SK-N-SH treated with all-trans-retinoic acid at 6 μM for 48 hours (cell line): Measurements from ENCODE around the gene SORCS3.

ENCODE experiments used
- ATAC-seq: fragments of 200-7000 bp; cut with Tn5 transposase; 3 replicates; pipeline ENCODE4 v1.9.1; 2020; ENCODE audit warnings: mild to moderate bottlenecking, moderate library complexity
- ARNTL ChIP-seq: fragments of 450-650 bp; formaldehyde crosslinking; IDR thresholded peaks from 2 replicates; pipeline ENCODE4 v1.5.0; 2020; ENCODE audit warnings: low read depth, mild to moderate bottlenecking, moderate library complexity, borderline replicate concordance
- BACH2 ChIP-seq: fragments of 250-450 bp; sonication (Bioruptor Pico); IDR thresholded peaks from 2 replicates; pipeline ENCODE4 v1.9.0; 2021; ENCODE audit warnings: mild to moderate bottlenecking, borderline replicate concordance
- CSDC2 ChIP-seq: fragments of 250-450 bp; sonication (Bioruptor Pico); IDR thresholded peaks from 2 replicates; pipeline ENCODE4 v1.5.0; 2020; ENCODE audit warnings: mild to moderate bottlenecking, moderate library complexity
- ESRRG ChIP-seq: fragments of 250-450 bp; sonication (Bioruptor Pico); IDR thresholded peaks from 2 replicates; pipeline ENCODE4 v1.6.1; 2021; ENCODE audit warnings: mild to moderate bottlenecking
- GLIS3 ChIP-seq: fragments of 250-450 bp; sonication (Bioruptor Pico); IDR thresholded peaks from 2 replicates; pipeline ENCODE4 v1.5.0; 2020; ENCODE audit warnings: mild to moderate bottlenecking, moderate library complexity
- ISL1 ChIP-seq: fragments of 250-450 bp; sonication (Bioruptor Pico); IDR thresholded peaks from 2 replicates; pipeline ENCODE4 v2.1.2; 2022; ENCODE audit warnings: mild to moderate bottlenecking, moderate library complexity
- OSR1 ChIP-seq: fragments of 250-450 bp; sonication (Bioruptor Pico); IDR thresholded peaks from 2 replicates; pipeline ENCODE4 v1.8.0; 2022; ENCODE audit warnings: moderate library complexity, mild to moderate bottlenecking, inconsistent platforms
- PATZ1 ChIP-seq: fragments of 250-450 bp; sonication (Bioruptor Pico); IDR thresholded peaks from 2 replicates; pipeline ENCODE4 v1.8.0; 2020; ENCODE audit warnings: mild to moderate bottlenecking, moderate library complexity, borderline replicate concordance
- RARB ChIP-seq: fragments of 250-450 bp; sonication (Bioruptor Pico); IDR thresholded peaks from 2 replicates; pipeline ENCODE4 v1.8.0; 2021; ENCODE audit warnings: mild to moderate bottlenecking, moderate library complexity
- SNAI2 ChIP-seq: fragments of 250-450 bp; sonication (Bioruptor Pico); IDR thresholded peaks from 2 replicates; pipeline ENCODE4 v1.5.0; 2020; ENCODE audit warnings: mild to moderate bottlenecking, moderate library complexity
- TCF4 ChIP-seq: fragments of 250-450 bp; sonication (Bioruptor Pico); IDR thresholded peaks from 2 replicates; pipeline ENCODE4 v1.8.0; 2021; ENCODE audit warnings: mild to moderate bottlenecking, moderate library complexity, borderline replicate concordance
- TOX ChIP-seq: fragments of 250-450 bp; sonication (Bioruptor Pico); IDR thresholded peaks from 2 replicates; pipeline ENCODE4 v1.8.0; 2021; ENCODE audit warnings: mild to moderate bottlenecking, moderate library complexity, borderline replicate concordance
- TSHZ2 ChIP-seq: fragments of 250-450 bp; sonication (Bioruptor Pico); IDR thresholded peaks from 2 replicates; pipeline ENCODE4 v1.5.0; 2020; ENCODE audit warnings: mild to moderate bottlenecking, moderate library complexity
- ZFP3 ChIP-seq: fragments of 250-450 bp; sonication (Bioruptor Pico); IDR thresholded peaks from 2 replicates; pipeline ENCODE4 v1.5.0; 2020; ENCODE audit warnings: mild to moderate bottlenecking, moderate library complexity
- ZFP30 ChIP-seq: fragments of 450-650 bp; formaldehyde crosslinking; IDR thresholded peaks from 2 replicates; pipeline ENCODE4 v1.5.0; 2022; ENCODE audit warnings: mild to moderate bottlenecking, moderate library complexity
- ZNF565 ChIP-seq: fragments of 450-650 bp; formaldehyde crosslinking; conservative IDR thresholded peaks from 2 replicates; pipeline ENCODE4 v1.5.0; 2020; ENCODE audit warnings: low read depth, mild to moderate bottlenecking, moderate library complexity
- ZNF8 ChIP-seq: fragments of 450-650 bp; formaldehyde crosslinking; IDR thresholded peaks from 2 replicates; pipeline ENCODE4 v1.5.0; 2020; ENCODE audit warnings: mild to moderate bottlenecking, moderate library complexity
- TF ChIP-seq, protein P1 (sequence below): fragments of 250-450 bp; sonication (Bioruptor Pico); IDR thresholded peaks from 2 replicates; pipeline ENCODE4 v1.5.1; 2020; ENCODE audit warnings: low read depth, mild to moderate bottlenecking, moderate library complexity
- TF ChIP-seq, protein P2 (sequence below): fragments of 250-450 bp; sonication (Bioruptor Pico); IDR thresholded peaks from 2 replicates; pipeline ENCODE4 v1.8.0; 2021; ENCODE audit warnings: low read depth, mild to moderate bottlenecking, moderate library complexity, borderline replicate concordance

Gene SORCS3

GRCh38 chr10:104922810-104923209, 281.7 kb downstream of the SORCS3 start:
- ATAC-seq, result no peak
- TF ChIP-seq ZNF8, result no peak
- no peak for TF ChIP-seq SNAI2 (CRISPR knock-in tag)
- no peak for TF ChIP-seq ARNTL (CRISPR knock-in tag)
- no peak for TF ChIP-seq TSHZ2 (CRISPR knock-in tag)
- TF ChIP-seq OSR1 (CRISPR knock-in tag), result no peak
- no peak for TF ChIP-seq ZNF565 (CRISPR knock-in tag)
- TF ChIP-seq ZFP3 (CRISPR knock-in tag), result no peak
- TF ChIP-seq, protein P1, sequence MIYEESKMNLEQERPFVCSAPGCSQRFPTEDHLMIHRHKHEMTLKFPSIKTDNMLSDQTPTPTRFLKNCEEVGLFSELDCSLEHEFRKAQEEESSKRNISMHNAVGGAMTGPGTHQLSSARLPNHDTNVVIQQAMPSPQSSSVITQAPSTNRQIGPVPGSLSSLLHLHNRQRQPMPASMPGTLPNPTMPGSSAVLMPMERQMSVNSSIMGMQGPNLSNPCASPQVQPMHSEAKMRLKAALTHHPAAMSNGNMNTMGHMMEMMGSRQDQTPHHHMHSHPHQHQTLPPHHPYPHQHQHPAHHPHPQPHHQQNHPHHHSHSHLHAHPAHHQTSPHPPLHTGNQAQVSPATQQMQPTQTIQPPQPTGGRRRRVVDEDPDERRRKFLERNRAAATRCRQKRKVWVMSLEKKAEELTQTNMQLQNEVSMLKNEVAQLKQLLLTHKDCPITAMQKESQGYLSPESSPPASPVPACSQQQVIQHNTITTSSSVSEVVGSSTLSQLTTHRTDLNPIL, result no peak
- no peak for TF ChIP-seq PATZ1
- TF ChIP-seq ZFP30 (CRISPR knock-in tag), result no peak
- no peak for TF ChIP-seq BACH2 (CRISPR knock-in tag)
- no peak for TF ChIP-seq TOX (CRISPR knock-in tag)
- no peak for TF ChIP-seq ISL1
- TF ChIP-seq, protein P2, sequence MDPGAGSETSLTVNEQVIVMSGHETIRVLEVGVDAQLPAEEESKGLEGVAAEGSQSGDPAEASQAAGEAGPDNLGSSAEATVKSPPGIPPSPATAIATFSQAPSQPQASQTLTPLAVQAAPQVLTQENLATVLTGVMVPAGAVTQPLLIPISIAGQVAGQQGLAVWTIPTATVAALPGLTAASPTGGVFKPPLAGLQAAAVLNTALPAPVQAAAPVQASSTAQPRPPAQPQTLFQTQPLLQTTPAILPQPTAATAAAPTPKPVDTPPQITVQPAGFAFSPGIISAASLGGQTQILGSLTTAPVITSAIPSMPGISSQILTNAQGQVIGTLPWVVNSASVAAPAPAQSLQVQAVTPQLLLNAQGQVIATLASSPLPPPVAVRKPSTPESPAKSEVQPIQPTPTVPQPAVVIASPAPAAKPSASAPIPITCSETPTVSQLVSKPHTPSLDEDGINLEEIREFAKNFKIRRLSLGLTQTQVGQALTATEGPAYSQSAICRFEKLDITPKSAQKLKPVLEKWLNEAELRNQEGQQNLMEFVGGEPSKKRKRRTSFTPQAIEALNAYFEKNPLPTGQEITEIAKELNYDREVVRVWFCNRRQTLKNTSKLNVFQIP (CRISPR knock-in tag), result no peak
- TF ChIP-seq CSDC2 (CRISPR knock-in tag), result no peak
- TF ChIP-seq TCF4 (CRISPR knock-in tag), result no peak
- TF ChIP-seq, all 23 proteins: peak for 0

GRCh38 chr10:104923501-104923900, 282.4 kb downstream of the SORCS3 start:
- TF ChIP-seq, protein P1, result no peak
- TF ChIP-seq ZFP3 (CRISPR knock-in tag) (no peak), ARNTL (CRISPR knock-in tag) (no peak), ISL1 (no peak), RARB (CRISPR knock-in tag) (no peak), GLIS3 (CRISPR knock-in tag) (no peak), TCF4 (CRISPR knock-in tag) (no peak), ZNF8 (no peak), ESRRG (CRISPR knock-in tag) (no peak)
- no peak for ATAC-seq

GRCh38 chr10:104924101-104924795, 283.2 kb downstream of the SORCS3 start:
- no peak for ATAC-seq
- TF ChIP-seq OSR1 (CRISPR knock-in tag) (no peak), ZNF565 (CRISPR knock-in tag) (no peak), SNAI2 (CRISPR knock-in tag) (no peak)
